ENCODE results near the gene RASSF5.

The RASSF5 gene

GRCh38 chr1:206500046-206500445 lies 7.3 kb upstream of the RASSF5 start:
- DNase-seq = no peak

GRCh38 chr1:206501881-206502280 lies 5.5 kb upstream of the RASSF5 start:
- no peak for DNase-seq

- no peak for DNase-seq
Measured at GRCh38 chr1:206502403-206502802, 4.9 kb upstream of the RASSF5 start.

- DNase-seq = no peak
Measured at GRCh38 chr1:206502812-206503211, 4.5 kb upstream of the RASSF5 start.

- DNase-seq = no peak
Measured at GRCh38 chr1:206503591-206504362, 3.6 kb upstream of the RASSF5 start.

GRCh38 chr1:206504363-206504713 lies 3.0 kb upstream of the RASSF5 start:
- no peak for DNase-seq

- DNase-seq = no peak
Measured at GRCh38 chr1:206505702-206506355, 1.5 kb upstream of the RASSF5 start.

GRCh38 chr1:206506405-206507283 lies 687 bp upstream of the RASSF5 start:
- DNase-seq = no peak

- DNase-seq = no peak
Measured at GRCh38 chr1:206508130-206508889, 979 bp downstream of the RASSF5 start.

GRCh38 chr1:206508956-206509355 lies 1.6 kb downstream of the RASSF5 start:
- no peak for DNase-seq

GRCh38 chr1:206509612-206510257 lies 2.4 kb downstream of the RASSF5 start:
- no peak for DNase-seq

- DNase-seq = no peak
Measured at GRCh38 chr1:206510371-206510770, 3.0 kb downstream of the RASSF5 start.

GRCh38 chr1:206511362-206512057 lies 4.2 kb downstream of the RASSF5 start:
- DNase-seq = no peak

GRCh38 chr1:206512058-206512850 lies 4.9 kb downstream of the RASSF5 start:
- no peak for DNase-seq

- DNase-seq = no peak
Measured at GRCh38 chr1:206512851-206513180, 5.5 kb downstream of the RASSF5 start.

GRCh38 chr1:206513312-206514111 lies 6.2 kb downstream of the RASSF5 start:
- DNase-seq = no peak

GRCh38 chr1:206514813-206515387 lies 7.6 kb downstream of the RASSF5 start:
- no peak for DNase-seq

GRCh38 chr1:206516728-206516990 lies 9.3 kb downstream of the RASSF5 start:
- DNase-seq = no peak

- DNase-seq = no peak
Measured at GRCh38 chr1:206517784-206518183, 10.5 kb downstream of the RASSF5 start.

- no peak for DNase-seq
Measured at GRCh38 chr1:206518206-206518605, 10.9 kb downstream of the RASSF5 start.

Measured in midbrain (tissue), 1 donor.